Smooth muscle cell (in vitro differentiated cells): ENCODE measurements around the gene CDKAL1. TPM values are rescaled to one million over a fixed set of nuclear protein-coding genes. Genes with fewer than 3 reads are reported as not detected.
A peak's percentile ranks its signal among the peaks of the same experiment; 100 is the strongest.

Experiments used
- DNase-seq: peaks from one replicate; lab custom pipeline; 2025; ENCODE audit not compliant: unreplicated experiment; lab: John Stamatoyannopoulos, UW
- H2AFZ ChIP-seq: fragments of 200-600 bp; sonication (generic); 2 replicates; pipeline ENCODE4 v1.6.0; 2016; ENCODE audit warnings: antibody characterized with exemption, low read depth, mild to moderate bottlenecking
- H3F3A ChIP-seq: fragments of 200-600 bp; sonication (generic); 2 replicates; pipeline ENCODE4 v1.6.0; 2017; ENCODE audit warnings: antibody characterized with exemption, low read depth
- H3K27ac ChIP-seq: fragments of 200-600 bp; sonication (generic); 2 replicates; pipeline ENCODE4 v1.5.1; 2016; ENCODE audit warnings: low read depth, mild to moderate bottlenecking
- H3K27me3 ChIP-seq: fragments of 200-600 bp; sonication (generic); 2 replicates; pipeline ENCODE4 v1.6.1; 2016; ENCODE audit warnings: low read depth, mild to moderate bottlenecking
- H3K36me3 ChIP-seq: fragments of 200-600 bp; sonication (generic); 2 replicates; pipeline ENCODE4 v1.5.1; 2016; ENCODE audit warnings: low read depth
- H3K4me1 ChIP-seq: fragments of 200-600 bp; sonication (generic); 2 replicates; pipeline ENCODE4 v1.5.1; 2016; ENCODE audit warnings: low read depth
- H3K4me2 ChIP-seq: fragments of 200-600 bp; sonication (generic); 2 replicates; pipeline ENCODE4 v1.6.0; 2016; ENCODE audit warnings: mild to moderate bottlenecking
- H3K4me3 ChIP-seq: fragments of 200-600 bp; sonication (generic); 2 replicates; pipeline ENCODE4 v1.5.1; 2016; ENCODE audit warnings: mild to moderate bottlenecking
- H3K79me2 ChIP-seq: fragments of 200-600 bp; sonication (generic); 2 replicates; pipeline ENCODE4 v1.6.0; 2016; ENCODE audit warnings: low read depth, mild to moderate bottlenecking
- H3K9ac ChIP-seq: fragments of 200-600 bp; sonication (generic); 2 replicates; pipeline ENCODE4 v1.6.0; 2016; ENCODE audit warnings: low read depth
- H3K9me3 ChIP-seq: fragments of 200-600 bp; sonication (generic); replicated peaks from 2 replicates; pipeline ENCODE4 v1.5.1; 2016; ENCODE audit warnings: low read depth
- H4K20me1 ChIP-seq: fragments of 200-600 bp; sonication (generic); 2 replicates; pipeline ENCODE4 v1.6.0; 2016; ENCODE audit warnings: low read depth
- WGBS: methylation state at CpG from one replicate; pipeline ENCODE4 v1.1.7; 2016; ENCODE audit warnings: low lambda C conversion rate; 5-methylcytosine and 5-hydroxymethylcytosine counted together
- polyA plus RNA-seq: library from polyadenylated mRNA; unstranded; fragments of >200 nt; fragmentation: Nextera tagmentation; extraction: Ambion mirVana; gene quantifications from 2 replicates; pipeline ENCODE4 v1.2.1, GENCODE V29; 2016
- total RNA-seq: library from RNA; depleted of rRNA; stranded (reverse); fragments of >200 nt; gene quantifications from 2 replicates; pipeline ENCODE4 v1.2.3, GENCODE V29; 2014
- TF ChIP-seq, protein P1 (sequence below): fragments of 200-600 bp; sonication (generic); IDR thresholded peaks from 2 replicates; pipeline ENCODE4 v1.5.1; 2017; ENCODE audit warnings: borderline replicate concordance, mild to moderate bottlenecking, antibody characterized with exemption; ENCODE audit not compliant: insufficient read depth, poor library complexity, severe bottlenecking

Gene CDKAL1
- total and polyA plus RNA-seq, 2 experiments from 2014 or later = 16.5 to 16.6 TPM

DNA sequence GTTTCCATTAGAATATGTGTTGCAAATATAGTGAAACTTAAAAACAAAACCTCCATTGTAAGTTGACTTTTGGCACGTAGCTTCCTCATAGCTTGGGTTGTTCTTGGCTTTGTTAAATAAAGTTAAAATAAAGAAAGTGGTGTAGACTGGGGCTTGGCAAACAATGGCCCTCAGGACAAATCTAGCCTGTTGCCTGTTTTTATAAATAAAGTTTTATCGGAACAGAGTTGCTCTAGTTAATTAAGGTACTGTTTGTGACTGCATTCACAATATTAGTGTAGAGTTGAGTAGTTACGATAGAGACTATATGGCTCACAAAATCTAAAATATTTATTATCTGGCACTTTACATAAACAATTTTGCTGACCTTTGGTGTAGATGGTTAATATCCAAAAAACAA is 168.8 kb downstream of the CDKAL1 start:
- Histone ChIP-seq H3K27me3 (no peaks in the 10 kb centered on the region), H2AFZ (no peak overlapping the region), H3K27ac (no peak overlapping the region), H3K36me3 (no peaks in the 10 kb centered on the region), H3K9me3 (no peaks in the 10 kb centered on the region), H4K20me1 (no peaks in the 10 kb centered on the region), H3K4me2 (no peak overlapping the region), H3K4me3 (no peak overlapping the region), H3F3A (peaks cover 3% of the 10 kb centered on the region), H3K4me1 (peaks cover 24% of the 10 kb centered on the region), H3K9ac (no peak overlapping the region), H3K79me2 (peaks cover 4% of the 10 kb centered on the region)
- 97% methylated on average over 3 of the region's 3 CpGs for WGBS
- TF ChIP-seq, protein P1, sequence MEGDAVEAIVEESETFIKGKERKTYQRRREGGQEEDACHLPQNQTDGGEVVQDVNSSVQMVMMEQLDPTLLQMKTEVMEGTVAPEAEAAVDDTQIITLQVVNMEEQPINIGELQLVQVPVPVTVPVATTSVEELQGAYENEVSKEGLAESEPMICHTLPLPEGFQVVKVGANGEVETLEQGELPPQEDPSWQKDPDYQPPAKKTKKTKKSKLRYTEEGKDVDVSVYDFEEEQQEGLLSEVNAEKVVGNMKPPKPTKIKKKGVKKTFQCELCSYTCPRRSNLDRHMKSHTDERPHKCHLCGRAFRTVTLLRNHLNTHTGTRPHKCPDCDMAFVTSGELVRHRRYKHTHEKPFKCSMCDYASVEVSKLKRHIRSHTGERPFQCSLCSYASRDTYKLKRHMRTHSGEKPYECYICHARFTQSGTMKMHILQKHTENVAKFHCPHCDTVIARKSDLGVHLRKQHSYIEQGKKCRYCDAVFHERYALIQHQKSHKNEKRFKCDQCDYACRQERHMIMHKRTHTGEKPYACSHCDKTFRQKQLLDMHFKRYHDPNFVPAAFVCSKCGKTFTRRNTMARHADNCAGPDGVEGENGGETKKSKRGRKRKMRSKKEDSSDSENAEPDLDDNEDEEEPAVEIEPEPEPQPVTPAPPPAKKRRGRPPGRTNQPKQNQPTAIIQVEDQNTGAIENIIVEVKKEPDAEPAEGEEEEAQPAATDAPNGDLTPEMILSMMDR = no peak
- no peak for DNase-seq

DNA sequence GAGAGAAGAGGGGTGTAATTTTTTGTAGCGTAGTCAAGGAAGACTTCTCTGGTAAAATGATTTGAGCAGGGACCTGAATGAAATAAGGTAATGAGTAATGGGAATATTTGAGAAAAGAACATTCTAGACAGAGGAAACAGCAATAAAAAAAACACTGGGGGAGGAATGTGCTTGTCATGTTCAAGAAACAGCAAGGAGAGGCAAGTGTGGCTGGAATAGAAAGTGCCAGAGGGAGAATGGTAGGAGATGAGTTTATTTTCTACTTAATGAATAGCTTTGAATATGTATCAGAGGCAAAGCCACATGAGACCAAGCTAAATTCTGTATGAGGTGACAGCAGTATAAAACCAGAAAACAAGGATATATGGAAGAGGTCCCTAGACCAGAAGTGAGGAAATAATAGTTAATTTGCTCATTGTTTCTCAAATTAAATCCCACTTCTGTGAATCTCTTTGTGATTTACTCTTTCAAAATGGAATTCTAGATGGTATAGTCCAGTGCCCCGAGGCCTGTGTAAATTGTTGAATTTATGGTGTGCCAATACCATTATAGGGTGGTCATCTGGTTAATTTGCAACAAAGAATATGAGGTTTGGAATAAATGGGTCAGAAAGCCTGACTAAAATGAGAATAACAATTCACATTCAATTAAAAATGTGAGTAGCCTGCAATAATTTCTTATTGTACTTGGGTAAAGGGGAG is 170.2 kb downstream of the CDKAL1 start:
- WGBS = 91% methylated on average over 2 of the region's 2 CpGs
- Histone ChIP-seq H3K4me2 (peak overlapping the region; percentile 50), H3F3A (peaks cover 3% of the 10 kb centered on the region), H3K36me3 (no peaks in the 10 kb centered on the region), H3K9me3 (no peaks in the 10 kb centered on the region), H3K27me3 (no peaks in the 10 kb centered on the region), H2AFZ (no peak overlapping the region), H3K79me2 (peaks cover 11% of the 10 kb centered on the region), H3K27ac (no peak overlapping the region), H3K4me1 (peaks cover 38% of the 10 kb centered on the region), H4K20me1 (no peaks in the 10 kb centered on the region), H3K9ac (no peak overlapping the region), H3K4me3 (no peak overlapping the region)
- no peak for DNase-seq
- TF ChIP-seq, protein P1 = no peak

DNA sequence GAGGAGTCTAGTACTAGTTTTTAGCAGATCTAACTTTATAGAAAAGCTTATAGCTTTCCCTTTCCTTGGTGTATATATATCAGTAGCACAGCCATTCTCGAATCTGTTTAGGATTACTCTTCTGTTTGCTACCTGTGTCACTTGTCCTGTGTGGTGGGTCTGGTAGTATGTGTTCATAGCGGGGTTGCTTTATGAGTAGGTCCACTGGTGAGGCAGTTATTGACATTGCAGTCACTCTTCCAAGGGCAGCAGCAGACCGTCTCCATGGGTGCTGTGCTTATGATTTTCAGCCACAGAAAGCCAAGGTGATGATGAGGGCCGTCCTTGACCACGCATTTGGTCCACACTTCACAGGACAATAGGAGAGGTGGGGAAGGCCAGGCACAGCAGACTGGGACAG is 171.5 kb downstream of the CDKAL1 start:
- Histone ChIP-seq H3K4me1 (peaks cover 44% of the 10 kb centered on the region), H3K4me3 (no peak overlapping the region), H3K9ac (no peak overlapping the region), H3F3A (peaks cover 3% of the 10 kb centered on the region), H3K79me2 (peaks cover 14% of the 10 kb centered on the region), H2AFZ (no peak overlapping the region), H3K4me2 (no peak overlapping the region), H4K20me1 (no peaks in the 10 kb centered on the region), H3K9me3 (no peaks in the 10 kb centered on the region), H3K27me3 (no peaks in the 10 kb centered on the region), H3K27ac (no peak overlapping the region), H3K36me3 (no peaks in the 10 kb centered on the region)
- WGBS = over 99% methylated on average over 5 of the region's 5 CpGs
- DNase-seq = no peak
- TF ChIP-seq, protein P1 = no peak

DNA sequence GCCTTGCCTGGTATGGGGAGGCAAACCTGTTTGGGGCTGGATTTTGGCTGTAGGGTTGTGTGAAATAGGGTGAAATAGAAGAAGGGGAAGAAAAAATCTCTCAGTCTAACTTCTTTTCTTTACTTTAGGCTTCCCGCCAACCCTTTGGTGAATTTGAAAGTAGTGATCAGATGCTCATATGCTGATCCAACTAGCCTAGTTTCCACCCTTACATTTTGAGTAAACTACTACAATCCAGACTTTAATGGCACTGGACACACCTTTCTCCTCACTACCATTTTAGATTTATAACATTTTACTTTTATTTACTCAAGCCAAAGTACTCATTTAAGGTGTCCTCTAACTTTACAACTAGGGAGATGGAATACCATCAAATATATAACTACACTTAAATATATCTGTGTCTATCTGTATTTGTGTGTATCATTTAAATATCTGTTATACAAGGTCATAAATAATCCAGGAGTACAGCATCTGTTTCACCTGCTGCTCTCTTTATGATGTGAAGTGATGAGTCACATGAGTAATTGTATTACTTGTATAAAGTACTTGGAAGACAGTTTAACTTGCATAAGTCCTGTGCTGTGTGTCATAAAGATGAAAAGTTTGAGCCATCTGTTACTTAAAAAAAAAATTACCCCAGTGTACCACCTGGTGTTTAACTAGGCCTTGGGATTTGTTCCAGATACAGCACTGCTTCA is 172.1 kb downstream of the CDKAL1 start:
- Histone ChIP-seq H3K27me3 (no peaks in the 10 kb centered on the region), H3F3A (peaks cover 9% of the 10 kb centered on the region), H3K79me2 (peaks cover 14% of the 10 kb centered on the region), H3K4me3 (no peak overlapping the region), H3K27ac (peak overlapping the region; percentile 83), H3K4me2 (no peak overlapping the region), H3K4me1 (peaks cover 46% of the 10 kb centered on the region), H3K9ac (no peak overlapping the region), H3K36me3 (no peaks in the 10 kb centered on the region), H2AFZ (no peak overlapping the region), H3K9me3 (no peaks in the 10 kb centered on the region), H4K20me1 (no peaks in the 10 kb centered on the region)
- DNase-seq = no peak
- TF ChIP-seq, protein P1 = no peak
- 96% methylated on average over 1 of the region's 1 CpG for WGBS
